ENCODE data around the gene STOML2. TPM values are rescaled to one million over a fixed set of nuclear protein-coding genes. Genes with fewer than 3 reads are reported as not detected.

STOML2 gene
- total RNA-seq, 1 donor from 2014 or later, result 83.1 TPM

GRCh38 chr9:35075358-35075757 lies 27.6 kb downstream of the STOML2 start:
- Histone ChIP-seq H3K27ac (ENCODE audit: low read depth, low read length) (no peak overlapping the region), H3K36me3 (ENCODE audit: insufficient read depth, low read length) (peaks cover 8% of the 10 kb centered on the region), H4K20me1 (ENCODE audit: insufficient read depth, low read length) (peaks cover 26% of the 10 kb centered on the region), H2AFZ (ENCODE audit: low read depth, low read length) (no peak overlapping the region), H3K4me3 (ENCODE audit: insufficient read depth, low read depth, low read length) (no peak overlapping the region), H3K27me3 (ENCODE audit: insufficient read depth, low read length) (no peaks in the 10 kb centered on the region), H3K9me3 (ENCODE audit: insufficient read depth, low read depth, low read length) (no peaks in the 10 kb centered on the region), H3K9ac (ENCODE audit: low read length) (no peak overlapping the region), H3K4me2 (ENCODE audit: low read length) (no peak overlapping the region), H3K4me1 (ENCODE audit: insufficient read depth, low read length) (peaks cover 28% of the 10 kb centered on the region), H3K79me2 (ENCODE audit: insufficient read depth, low read length) (peaks cover 51% of the 10 kb centered on the region)
- H3K4me3 Mint-ChIP-seq (ENCODE audit: unreplicated experiment), result no peak overlapping the region
- peaks cover 13% of the 10 kb centered on the region for H3K36me3 Mint-ChIP-seq (ENCODE audit: low read depth, unreplicated experiment)
- peaks cover 5% of the 10 kb centered on the region for H3K4me1 Mint-ChIP-seq (ENCODE audit: low read depth, unreplicated experiment)
- H3K9me3 Mint-ChIP-seq (ENCODE audit: unreplicated experiment), result peaks cover 4% of the 10 kb centered on the region
- no peak for FAIRE-seq
- H3K27ac Mint-ChIP-seq (ENCODE audit: unreplicated experiment), result no peak overlapping the region
- no peaks in the 10 kb centered on the region for H3K27me3 Mint-ChIP-seq (ENCODE audit: low read depth, unreplicated experiment)
- TF ChIP-seq EZH2 (IDR thresholded peaks at IDR 0.05; ENCODE audit: insufficient read depth, low read length) (no peak), CTCF (IDR thresholded peaks at IDR 0.05; ENCODE audit: insufficient read depth, low read depth, low read length) (no peak)
- no peak for DNase-seq (ENCODE audit: low read depth)

- TF ChIP-seq EZH2 (IDR thresholded peaks at IDR 0.05; ENCODE audit: insufficient read depth, low read length) (no peak), CTCF (IDR thresholded peaks at IDR 0.05; ENCODE audit: insufficient read depth, low read depth, low read length) (no peak)
- no peaks in the 10 kb centered on the region for H3K27me3 ChIP-seq (ENCODE audit: insufficient read depth, low read length)
- Mint-ChIP-seq H3K9me3 (ENCODE audit: unreplicated experiment) (peaks cover 4% of the 10 kb centered on the region), H3K27ac (ENCODE audit: unreplicated experiment) (no peak overlapping the region), H3K36me3 (ENCODE audit: low read depth, unreplicated experiment) (peaks cover 15% of the 10 kb centered on the region), H3K4me1 (ENCODE audit: low read depth, unreplicated experiment) (peaks cover 8% of the 10 kb centered on the region), H3K27me3 (ENCODE audit: low read depth, unreplicated experiment) (no peaks in the 10 kb centered on the region), H3K4me3 (ENCODE audit: unreplicated experiment) (no peak overlapping the region)
- H3K9ac ChIP-seq (ENCODE audit: low read length), result no peak overlapping the region
- H3K79me2 ChIP-seq (ENCODE audit: insufficient read depth, low read length), result peaks cover 57% of the 10 kb centered on the region
- no peak overlapping the region for H3K4me2 ChIP-seq (ENCODE audit: low read length)
- H3K4me3 ChIP-seq (ENCODE audit: insufficient read depth, low read depth, low read length), result no peak overlapping the region
- peaks cover 31% of the 10 kb centered on the region for H4K20me1 ChIP-seq (ENCODE audit: insufficient read depth, low read length)
- H3K36me3 ChIP-seq (ENCODE audit: insufficient read depth, low read length), result peaks cover 12% of the 10 kb centered on the region
- peaks cover 34% of the 10 kb centered on the region for H3K4me1 ChIP-seq (ENCODE audit: insufficient read depth, low read length)
- no peaks in the 10 kb centered on the region for H3K9me3 ChIP-seq (ENCODE audit: insufficient read depth, low read depth, low read length)
- H3K27ac ChIP-seq (ENCODE audit: low read depth, low read length), result no peak overlapping the region
- no peak overlapping the region for H2AFZ ChIP-seq (ENCODE audit: low read depth, low read length)
- no peak for DNase-seq (ENCODE audit: low read depth)
- no peak for FAIRE-seq
Observed at GRCh38 chr9:35074791-35075190, 28.1 kb downstream of the STOML2 start.

- H3K36me3 Mint-ChIP-seq (ENCODE audit: low read depth, unreplicated experiment), result peaks cover 15% of the 10 kb centered on the region
- Histone ChIP-seq H3K27ac (ENCODE audit: low read depth, low read length) (no peak overlapping the region), H3K4me2 (ENCODE audit: low read length) (no peak overlapping the region), H4K20me1 (ENCODE audit: insufficient read depth, low read length) (peaks cover 38% of the 10 kb centered on the region), H2AFZ (ENCODE audit: low read depth, low read length) (no peak overlapping the region), H3K79me2 (ENCODE audit: insufficient read depth, low read length) (peaks cover 60% of the 10 kb centered on the region), H3K36me3 (ENCODE audit: insufficient read depth, low read length) (peaks cover 12% of the 10 kb centered on the region), H3K9me3 (ENCODE audit: insufficient read depth, low read depth, low read length) (no peaks in the 10 kb centered on the region), H3K4me3 (ENCODE audit: insufficient read depth, low read depth, low read length) (no peak overlapping the region), H3K27me3 (ENCODE audit: insufficient read depth, low read length) (no peaks in the 10 kb centered on the region), H3K9ac (ENCODE audit: low read length) (no peak overlapping the region), H3K4me1 (ENCODE audit: insufficient read depth, low read length) (peaks cover 35% of the 10 kb centered on the region)
- no peak for TF ChIP-seq CTCF (IDR thresholded peaks at IDR 0.05; ENCODE audit: insufficient read depth, low read depth, low read length)
- peaks cover 11% of the 10 kb centered on the region for H3K4me1 Mint-ChIP-seq (ENCODE audit: low read depth, unreplicated experiment)
- FAIRE-seq (no peak), DNase-seq (ENCODE audit: low read depth) (no peak)
- no peaks in the 10 kb centered on the region for H3K27me3 Mint-ChIP-seq (ENCODE audit: low read depth, unreplicated experiment)
- peaks cover 4% of the 10 kb centered on the region for H3K9me3 Mint-ChIP-seq (ENCODE audit: unreplicated experiment)
- no peak overlapping the region for H3K27ac Mint-ChIP-seq (ENCODE audit: unreplicated experiment)
- H3K4me3 Mint-ChIP-seq (ENCODE audit: unreplicated experiment), result no peak overlapping the region
Observed at GRCh38 chr9:35074141-35074540, 28.8 kb downstream of the STOML2 start.
